ENCODE measurements around the gene NR2C2. TPM values are rescaled to one million over a fixed set of nuclear protein-coding genes. Genes with fewer than 3 reads are reported as not detected.

The NR2C2 gene
- total and polyA plus RNA-seq, 10 of the 15 experiments (the other 5 are each of a cell fraction or from before 2014, with no cell fraction given) = 2.7 to 30.3 (median 18.3) TPM

DNA sequence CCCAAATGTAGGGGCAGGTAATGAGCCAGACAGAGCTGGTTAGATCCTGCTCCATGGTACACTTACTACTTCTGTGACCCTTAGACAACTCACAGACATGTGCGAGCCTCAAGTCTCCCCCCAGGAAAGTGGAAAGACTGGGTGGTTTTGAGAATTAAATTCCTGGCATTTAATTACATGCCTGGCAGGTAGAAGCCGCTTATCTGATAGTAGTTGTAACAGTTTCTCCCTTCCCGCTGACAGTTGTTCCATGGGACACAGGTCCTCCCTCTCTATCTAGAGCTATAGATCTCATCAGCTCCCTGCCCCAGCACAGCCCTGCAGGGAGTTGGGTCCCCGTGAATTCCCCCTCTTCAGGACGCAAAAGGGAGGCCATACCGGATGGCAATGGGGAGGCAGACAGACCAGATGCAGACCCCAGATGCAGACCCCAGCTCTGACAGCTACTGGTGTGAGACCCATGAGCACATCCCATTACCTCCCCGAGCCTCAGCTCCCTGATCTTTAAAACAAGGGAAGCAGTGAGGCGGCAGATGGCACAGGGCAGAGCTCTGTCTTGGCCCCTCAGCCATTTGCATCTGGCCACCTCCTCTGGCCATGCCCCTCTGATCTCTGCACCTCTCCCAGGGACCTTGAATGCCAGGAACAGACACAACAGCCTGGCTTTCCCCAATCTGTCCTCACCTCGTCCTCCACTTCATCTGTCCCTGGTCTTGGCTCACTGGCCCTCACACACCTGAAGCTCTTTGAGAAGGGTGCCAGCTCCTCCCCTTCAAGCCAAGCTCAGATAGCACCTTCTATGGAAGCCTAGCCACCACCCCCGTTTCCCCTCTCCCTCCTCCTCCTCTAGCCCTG is 34.1 kb upstream of the NR2C2 start (continued):
- TF ChIP-seq E2F8 (IDR thresholded peaks at IDR 0.05; ENCODE audit: low read depth, partially characterized antibody) (no peak), HDAC2 (IDR thresholded peaks at IDR 0.05) (no peak)
- TF ChIP-seq, protein P1, sequence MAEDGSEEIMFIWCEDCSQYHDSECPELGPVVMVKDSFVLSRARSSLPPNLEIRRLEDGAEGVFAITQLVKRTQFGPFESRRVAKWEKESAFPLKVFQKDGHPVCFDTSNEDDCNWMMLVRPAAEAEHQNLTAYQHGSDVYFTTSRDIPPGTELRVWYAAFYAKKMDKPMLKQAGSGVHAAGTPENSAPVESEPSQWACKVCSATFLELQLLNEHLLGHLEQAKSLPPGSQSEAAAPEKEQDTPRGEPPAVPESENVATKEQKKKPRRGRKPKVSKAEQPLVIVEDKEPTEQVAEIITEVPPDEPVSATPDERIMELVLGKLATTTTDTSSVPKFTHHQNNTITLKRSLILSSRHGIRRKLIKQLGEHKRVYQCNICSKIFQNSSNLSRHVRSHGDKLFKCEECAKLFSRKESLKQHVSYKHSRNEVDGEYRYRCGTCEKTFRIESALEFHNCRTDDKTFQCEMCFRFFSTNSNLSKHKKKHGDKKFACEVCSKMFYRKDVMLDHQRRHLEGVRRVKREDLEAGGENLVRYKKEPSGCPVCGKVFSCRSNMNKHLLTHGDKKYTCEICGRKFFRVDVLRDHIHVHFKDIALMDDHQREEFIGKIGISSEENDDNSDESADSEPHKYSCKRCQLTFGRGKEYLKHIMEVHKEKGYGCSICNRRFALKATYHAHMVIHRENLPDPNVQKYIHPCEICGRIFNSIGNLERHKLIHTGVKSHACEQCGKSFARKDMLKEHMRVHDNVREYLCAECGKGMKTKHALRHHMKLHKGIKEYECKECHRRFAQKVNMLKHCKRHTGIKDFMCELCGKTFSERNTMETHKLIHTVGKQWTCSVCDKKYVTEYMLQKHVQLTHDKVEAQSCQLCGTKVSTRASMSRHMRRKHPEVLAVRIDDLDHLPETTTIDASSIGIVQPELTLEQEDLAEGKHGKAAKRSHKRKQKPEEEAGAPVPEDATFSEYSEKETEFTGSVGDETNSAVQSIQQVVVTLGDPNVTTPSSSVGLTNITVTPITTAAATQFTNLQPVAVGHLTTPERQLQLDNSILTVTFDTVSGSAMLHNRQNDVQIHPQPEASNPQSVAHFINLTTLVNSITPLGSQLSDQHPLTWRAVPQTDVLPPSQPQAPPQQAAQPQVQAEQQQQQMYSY (CRISPR knock-in tag; IDR thresholded peaks at IDR 0.05) = no peak
